ENCODE measurements around the gene PLCH1. TPM values are rescaled to one million over a fixed set of nuclear protein-coding genes. Genes with fewer than 3 reads are reported as not detected.

The PLCH1 gene
- total and polyA plus RNA-seq, 9 of the 15 experiments (the other 6 are each of a cell fraction or from before 2014, with no cell fraction given), result 0.17 to 0.62 (median 0.40) TPM

DNA sequence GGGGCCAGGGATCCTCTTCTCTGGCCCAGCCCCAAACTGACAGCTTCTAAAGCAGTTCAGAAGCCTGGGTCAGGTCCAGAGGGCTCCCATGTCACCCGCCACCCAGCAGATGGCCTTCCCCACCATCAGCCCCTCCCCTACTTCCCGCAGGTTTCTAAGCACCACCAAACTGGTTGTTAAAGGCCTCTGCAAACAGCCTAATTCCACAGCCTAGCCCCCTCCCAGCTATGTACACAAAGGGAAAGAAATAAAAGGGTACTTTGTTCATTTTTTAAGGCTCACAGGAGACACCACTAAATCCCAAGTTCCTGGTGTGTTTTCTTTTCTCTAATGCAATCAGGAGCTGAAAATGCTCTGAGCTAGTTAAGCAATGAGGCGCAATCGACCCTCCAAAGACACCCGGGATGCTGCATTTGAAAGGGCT, 30.6 kb downstream of the PLCH1 start:
- BruUV-seq (replicated peaks), result no TSS peak
- 11% methylated on average over 5 of the region's 5 CpGs for WGBS (ENCODE audit: insufficient coverage, low coverage, missing lambda C conversion rate)
- ChIA-PET CTCF (ENCODE audit: low intra/inter-chr PET ratio) (no interaction called here), POLR2A (interaction anchor here (0.6 to 0.7 kb wide), 2 partner anchors 18 to 29 kb away, joined by 3 to 5 read pairs; no protein-coding TSS in a partner anchor)
- Histone ChIP-seq H3K27me3 (ENCODE audit: control insufficient read depth in 2 of 2, insufficient read depth in 2 of 2, low read length in 2 of 2) (no peaks in the 10 kb centered on the region), H3K79me2 (ENCODE audit: control insufficient read depth, insufficient read depth, low read length) (no peaks in the 10 kb centered on the region), H3K9me3 (replicated peaks; ENCODE audit: control insufficient read depth, insufficient read depth, low read depth, low read length) (no peaks in the 10 kb centered on the region), H3K9me1 (ENCODE audit: control insufficient read depth, insufficient read depth, low read length) (no peaks in the 10 kb centered on the region), H3K36me3 (ENCODE audit: control insufficient read depth, insufficient read depth, low read length) (no peaks in the 10 kb centered on the region), H3K4me3 (no peak overlapping the region), H3K4me2 (ENCODE audit: insufficient read depth, low read length) (no peak overlapping the region), H3K4me1 (replicated peaks in 1 of 2; ENCODE audit: control insufficient read depth in 2 of 2, insufficient read depth in 2 of 2, low read length in 2 of 2) (no peaks in the 10 kb centered on the region), H3K27ac (ENCODE audit: extremely low read depth, low read depth, low read length) (no peak overlapping the region), H4K20me1 (replicated peaks; ENCODE audit: control insufficient read depth, insufficient read depth, low read length) (no peaks in the 10 kb centered on the region), H3K9ac (ENCODE audit: insufficient read depth in 1 of 2, low read depth in 2 of 2, low read length in 2 of 2) (peak overlapping the region in 1 of 2 experiments; percentile 31; a peak in 1 of 4 replicates), H2AFZ (ENCODE audit: low read depth, low read length) (no peak overlapping the region)
- FAIRE-seq (no peak), ATAC-seq (peak; percentile 89), DNase-seq (ENCODE audit: extremely low read depth in 1 of 4, low spot score in 3 of 4) (peak in 2 of 4 experiments; percentile 26 to 31)
- in situ Hi-C loops (cut with MboI) (no loop called here), intact Hi-C loops (cut with micrococcal nuclease) (no loop called here)
- TF ChIP-seq DACH1 (IDR thresholded peaks at IDR 0.05; ENCODE audit: partially characterized antibody) (no peak), ZNF124 (CRISPR knock-in tag; IDR thresholded peaks at IDR 0.05) (no peak), ZKSCAN1 (IDR thresholded peaks at IDR 0.05; ENCODE audit: low read depth, low read length) (no peak)
- TF ChIP-seq, protein P1, sequence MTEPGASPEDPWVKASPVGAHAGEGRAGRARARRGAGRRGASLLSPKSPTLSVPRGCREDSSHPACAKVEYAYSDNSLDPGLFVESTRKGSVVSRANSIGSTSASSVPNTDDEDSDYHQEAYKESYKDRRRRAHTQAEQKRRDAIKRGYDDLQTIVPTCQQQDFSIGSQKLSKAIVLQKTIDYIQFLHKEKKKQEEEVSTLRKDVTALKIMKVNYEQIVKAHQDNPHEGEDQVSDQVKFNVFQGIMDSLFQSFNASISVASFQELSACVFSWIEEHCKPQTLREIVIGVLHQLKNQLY (CRISPR knock-in tag; conservative IDR thresholded peaks at IDR 0.05), result no peak

DNA sequence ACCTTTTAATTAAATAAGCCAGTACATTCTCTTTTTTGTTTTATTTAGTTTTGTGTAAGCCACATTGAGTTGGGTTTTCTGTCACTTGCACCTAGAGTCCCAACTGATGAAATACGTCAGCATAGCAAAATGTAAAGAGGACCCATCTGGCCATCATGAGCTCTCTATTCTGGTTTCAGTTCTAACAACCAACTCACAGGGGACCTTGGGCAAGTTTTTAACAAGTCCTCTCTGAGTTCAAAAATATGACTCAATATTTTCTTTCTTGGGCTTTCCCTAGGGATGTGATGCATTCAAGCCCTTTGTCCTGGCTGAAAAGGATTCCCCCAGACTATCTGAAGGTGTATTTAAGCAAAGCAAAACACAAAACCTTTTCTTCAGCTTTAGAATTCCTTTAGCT, 32.9 kb downstream of the PLCH1 start:
- Histone ChIP-seq H2AFZ (ENCODE audit: low read depth, low read length) (no peak overlapping the region), H3K4me2 (ENCODE audit: insufficient read depth, low read length) (no peak overlapping the region), H3K4me1 (replicated peaks in 1 of 2; ENCODE audit: control insufficient read depth in 2 of 2, insufficient read depth in 2 of 2, low read length in 2 of 2) (no peaks in the 10 kb centered on the region), H3K36me3 (ENCODE audit: control insufficient read depth, insufficient read depth, low read length) (no peaks in the 10 kb centered on the region), H3K9ac (ENCODE audit: insufficient read depth in 1 of 2, low read depth in 2 of 2, low read length in 2 of 2) (no peak overlapping the region), H4K20me1 (replicated peaks; ENCODE audit: control insufficient read depth, insufficient read depth, low read length) (no peaks in the 10 kb centered on the region), H3K27me3 (ENCODE audit: control insufficient read depth in 2 of 2, insufficient read depth in 2 of 2, low read length in 2 of 2) (no peaks in the 10 kb centered on the region), H3K9me3 (replicated peaks; ENCODE audit: control insufficient read depth, insufficient read depth, low read depth, low read length) (no peaks in the 10 kb centered on the region), H3K4me3 (no peak overlapping the region), H3K9me1 (ENCODE audit: control insufficient read depth, insufficient read depth, low read length) (no peaks in the 10 kb centered on the region), H3K27ac (ENCODE audit: extremely low read depth, low read depth, low read length) (no peak overlapping the region), H3K79me2 (ENCODE audit: control insufficient read depth, insufficient read depth, low read length) (no peaks in the 10 kb centered on the region)
- in situ Hi-C loops (cut with MboI), result no loop called here
- ChIA-PET POLR2A (interaction anchor here (0.6 to 1.5 kb wide), 2 partner anchors 9 to 10 kb away, joined by 3 to 4 read pairs; no protein-coding TSS in a partner anchor), CTCF (ENCODE audit: low intra/inter-chr PET ratio) (no interaction called here)
- FAIRE-seq, result no peak
- no peak for ATAC-seq
- 18% methylated on average over 1 of the region's 1 CpG for WGBS (ENCODE audit: insufficient coverage, low coverage, missing lambda C conversion rate)
- intact Hi-C loops (cut with micrococcal nuclease), result no loop called here
- TF ChIP-seq KLF16 (IDR thresholded peaks at IDR 0.05), result no peak
- DNase-seq (ENCODE audit: extremely low read depth in 1 of 4, low spot score in 3 of 4), result no peak
- BruUV-seq (replicated peaks), result no TSS peak

Measured in K562 (cell line).